Suprapubic skin (tissue), 3 donors: ENCODE measurements around the gene TJP3.

ENCODE experiments used
- CTCF ChIP-seq, 2 donors: fragments of 200-600 bp in 1 of 2; fragments of 450-650 bp in 1 of 2; sonication (generic) in 1 of 2; IDR thresholded peaks; one replicate each; pipeline ENCODE4 v1.5.1; 2016 to 2019; ENCODE audit warnings: antibody characterized with exemption in 2 of 2, mild to moderate bottlenecking in 1 of 2, moderate library complexity in 1 of 2
- POLR2A ChIP-seq, 2 donors: fragments of 450-650 bp; IDR thresholded peaks; one replicate each; pipeline ENCODE4 v1.6.1; 2017; ENCODE audit warnings: antibody characterized with exemption in 2 of 2, mild to moderate bottlenecking in 2 of 2, moderate library complexity in 2 of 2

- TF ChIP-seq CTCF (IDR thresholded peaks at IDR 0.05): no peak
- no peak for TF ChIP-seq POLR2A (IDR thresholded peaks at IDR 0.05)
Measured at GRCh38 chr19:3743486-3743885, 35.3 kb downstream of the TJP3 start.
